K562 (cell line): Measurements from ENCODE around the gene CTCFL. TPM values are rescaled to one million over a fixed set of nuclear protein-coding genes. Genes with fewer than 3 reads are reported as not detected.

ENCODE experiments used
- ARID1B ChIP-seq: fragments of 450-650 bp; IDR thresholded peaks from 2 replicates; pipeline ENCODE4 v1.6.1; 2016; ENCODE audit warnings: antibody characterized with exemption, mild to moderate bottlenecking, inconsistent platforms
- ARID2 ChIP-seq: fragments of 450-650 bp; IDR thresholded peaks from 2 replicates; pipeline ENCODE4 v1.6.1; 2017; ENCODE audit warnings: antibody characterized with exemption, mild to moderate bottlenecking
- CBFA2T3 ChIP-seq: fragments of 450-650 bp; IDR thresholded peaks from 2 replicates; pipeline ENCODE4 v1.6.1; 2017
- ELF2 ChIP-seq: fragments of 250-450 bp; sonication (Bioruptor Pico); IDR thresholded peaks from 2 replicates; pipeline ENCODE4 v1.5.0; 2021; ENCODE audit warnings: mild to moderate bottlenecking
- GATA2 ChIP-seq: sonication (generic); formaldehyde crosslinking; IDR thresholded peaks from 2 replicates; pipeline ENCODE4 v1.4.0; 2020; ENCODE audit warnings: mild to moderate bottlenecking, missing genetic modification reagents
- GTF2A2 ChIP-seq: IDR thresholded peaks from 2 replicates; pipeline ENCODE4 v1.6.1; 2016; ENCODE audit warnings: mild to moderate bottlenecking, missing genetic modification characterization, missing compliant biosample characterization
- KAT7 ChIP-seq: sonication (generic); formaldehyde crosslinking; IDR thresholded peaks from 2 replicates; pipeline ENCODE4 v1.8.0; 2022; ENCODE audit warnings: missing genetic modification reagents, mild to moderate bottlenecking, borderline replicate concordance
- MTA1 ChIP-seq: fragments of 450-650 bp; IDR thresholded peaks from 2 replicates; pipeline ENCODE4 v1.6.1; 2017; ENCODE audit warnings: borderline replicate concordance
- NCOA2 ChIP-seq, 2 experiments: fragments of 450-650 bp; IDR thresholded peaks; 2 replicates each; pipeline ENCODE4 v1.6.1; 2018; ENCODE audit warnings: mild to moderate bottlenecking in 2 of 2, moderate library complexity in 1 of 2; ENCODE audit not compliant: partially characterized antibody in 2 of 2
- NFE2L1 ChIP-seq: fragments of 450-650 bp; IDR thresholded peaks from 2 replicates; pipeline ENCODE4 v1.6.1; 2016; ENCODE audit warnings: missing genetic modification characterization, low read depth, mild to moderate bottlenecking, missing compliant biosample characterization, moderate library complexity, borderline replicate concordance
- NR1H2 ChIP-seq: sonication (generic); formaldehyde crosslinking; IDR thresholded peaks from 2 replicates; pipeline ENCODE4 v1.4.0; 2020; ENCODE audit warnings: mild to moderate bottlenecking, missing genetic modification reagents
- POLR2A ChIP-seq: fragments of 450-650 bp; conservative IDR thresholded peaks from 2 replicates; pipeline ENCODE4 v1.6.1; 2016
- RCOR1 ChIP-seq, 2 experiments: IDR thresholded peaks; 2 replicates each; pipeline ENCODE4 v1.6.1; 2012; ENCODE audit warnings: low read depth in 2 of 2, low read length in 2 of 2, borderline replicate concordance in 1 of 2, improper control_type of control experiment in 1 of 2
- SIN3B ChIP-seq: fragments of 450-650 bp; IDR thresholded peaks from 2 replicates; pipeline ENCODE4 v1.6.1; 2017; ENCODE audit warnings: low read depth, mild to moderate bottlenecking, moderate library complexity
- TBL1XR1 ChIP-seq, 2 experiments: IDR thresholded peaks; 2 replicates each; pipeline ENCODE4 v1.6.1; 2012; ENCODE audit warnings: improper control_type of control experiment in 2 of 2, low read length in 2 of 2, mild to moderate bottlenecking in 1 of 2
- YBX1 ChIP-seq: fragments of 450-650 bp; IDR thresholded peaks from 2 replicates; pipeline ENCODE4 v1.7.1; 2016; ENCODE audit warnings: mild to moderate bottlenecking
- ZFP30 ChIP-seq: fragments of 250-450 bp; sonication (Bioruptor Pico); IDR thresholded peaks from 2 replicates; pipeline ENCODE4 v1.8.0; 2022; ENCODE audit warnings: moderate library complexity, mild to moderate bottlenecking, inconsistent platforms, borderline replicate concordance
- ZNF124 ChIP-seq: sonication (generic); formaldehyde crosslinking; IDR thresholded peaks from 2 replicates; pipeline ENCODE4 v1.8.1; 2022; ENCODE audit warnings: missing genetic modification reagents
- ZNF589 ChIP-seq: fragments of 200-800 bp; sonication (Bioruptor generic); IDR thresholded peaks from 2 replicates; pipeline ENCODE4 v1.6.1; 2016; ENCODE audit warnings: low read depth, missing genetic modification characterization, missing compliant biosample characterization
- ZNF644 ChIP-seq: fragments of 200-800 bp; sonication (Bioruptor generic); IDR thresholded peaks from 2 replicates; pipeline ENCODE4 v1.6.1; 2016; ENCODE audit warnings: low read depth, missing genetic modification characterization, missing compliant biosample characterization
- polyA plus RNA-seq, 8 experiments: library from polyadenylated mRNA; depleted of rRNA in 4 of 8; stranded (reverse) in 5 of 8; unstranded in 3 of 8; fragments of >200 nt; fragmentation: Nextera tagmentation in 2 of 8; fragmentation: Illumina TruSeq in 1 of 8; extraction: Ambion mirVana in 2 of 8; extraction: Trizol in 1 of 8; gene quantifications; 2 replicates each; pipeline versions ENCODE4 v1.2.1 to v1.2.3, GENCODE V29; 2011 to 2014; ENCODE audit warnings: inconsistent platforms in 1 of 8, missing spikeins in 1 of 8
- total RNA-seq, 7 experiments: library from RNA; depleted of rRNA in 6 of 7; stranded (reverse); fragments of >200 nt in 6 of 7; fragmentation: Illumina TruSeq in 2 of 7; extraction: Trizol in 2 of 7; gene quantifications; 2 replicates each; pipeline versions ENCODE4 v1.2.1 to v1.2.3, GENCODE V29; 2011 to 2021; ENCODE audit warnings: low replicate concordance in 1 of 7
- TF ChIP-seq, protein P1 (sequence below): sonication (generic); formaldehyde crosslinking; IDR thresholded peaks from 2 replicates; pipeline ENCODE4 v1.8.0; 2022; ENCODE audit warnings: missing genetic modification reagents, mild to moderate bottlenecking, borderline replicate concordance
- TF ChIP-seq, protein P2 (sequence below): sonication (generic); formaldehyde crosslinking; IDR thresholded peaks from 2 replicates; pipeline ENCODE4 v1.9.0; 2022; ENCODE audit warnings: mild to moderate bottlenecking, missing genetic modification reagents
- TF ChIP-seq, protein P3 (sequence below), 2 experiments: fragments of 450-650 bp; IDR thresholded peaks; 2 replicates each; pipeline ENCODE4 v1.6.1; 2016
- TF ChIP-seq, protein P4 (sequence below): IDR thresholded peaks from 3 replicates; pipeline ENCODE4 v1.6.1; 2011; ENCODE audit warnings: borderline replicate concordance, mild to moderate bottlenecking; ENCODE audit not compliant: insufficient read length, insufficient read depth

CTCFL gene
- total and polyA plus RNA-seq, 9 of the 15 experiments (the other 6 are each of a cell fraction or from before 2014, with no cell fraction given) = 42.4 to 188 (median 111) TPM

DNA sequence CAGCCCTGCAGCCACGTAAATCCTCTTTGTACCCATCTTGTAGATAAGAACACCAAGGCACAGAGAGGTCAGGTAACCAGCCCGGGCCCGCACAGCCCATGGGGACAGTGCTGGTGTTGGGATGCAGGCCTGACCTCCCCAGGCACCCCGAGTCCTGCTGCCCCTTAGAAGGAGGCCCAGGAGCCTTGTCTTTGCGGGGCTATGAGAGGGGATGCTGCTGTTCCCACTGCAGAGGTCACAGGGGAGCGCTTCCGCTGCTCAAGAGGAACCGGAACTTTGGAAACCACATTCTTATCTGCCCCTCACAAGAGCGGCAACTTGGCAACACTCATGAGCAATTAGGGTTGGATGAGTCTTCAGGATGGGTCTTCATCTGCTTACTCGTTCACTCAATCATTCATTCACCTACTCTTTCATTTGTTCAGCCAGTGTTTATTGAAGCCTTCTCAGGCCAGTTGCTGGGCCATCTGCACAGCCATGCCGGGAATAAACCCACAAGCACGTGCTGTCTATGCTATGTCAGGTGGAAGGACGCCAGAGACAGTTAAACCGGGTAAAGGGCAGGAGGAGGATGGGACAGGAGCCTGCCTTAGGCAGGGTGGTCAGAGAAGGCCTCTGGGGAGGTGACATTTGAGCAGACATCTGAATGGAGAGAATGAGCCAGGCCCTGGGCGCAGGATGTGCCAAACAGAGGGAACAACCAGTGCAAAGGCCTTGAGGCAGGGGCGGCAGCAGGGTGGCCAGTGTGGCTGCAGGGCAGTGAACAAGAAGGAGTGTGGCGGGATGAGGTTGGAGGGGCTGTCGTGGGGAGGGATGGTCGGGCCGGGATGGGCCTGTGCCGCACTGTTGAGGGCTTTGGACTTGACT lies 72.9 kb downstream of the CTCFL start (continued):
- TF ChIP-seq, protein P1, sequence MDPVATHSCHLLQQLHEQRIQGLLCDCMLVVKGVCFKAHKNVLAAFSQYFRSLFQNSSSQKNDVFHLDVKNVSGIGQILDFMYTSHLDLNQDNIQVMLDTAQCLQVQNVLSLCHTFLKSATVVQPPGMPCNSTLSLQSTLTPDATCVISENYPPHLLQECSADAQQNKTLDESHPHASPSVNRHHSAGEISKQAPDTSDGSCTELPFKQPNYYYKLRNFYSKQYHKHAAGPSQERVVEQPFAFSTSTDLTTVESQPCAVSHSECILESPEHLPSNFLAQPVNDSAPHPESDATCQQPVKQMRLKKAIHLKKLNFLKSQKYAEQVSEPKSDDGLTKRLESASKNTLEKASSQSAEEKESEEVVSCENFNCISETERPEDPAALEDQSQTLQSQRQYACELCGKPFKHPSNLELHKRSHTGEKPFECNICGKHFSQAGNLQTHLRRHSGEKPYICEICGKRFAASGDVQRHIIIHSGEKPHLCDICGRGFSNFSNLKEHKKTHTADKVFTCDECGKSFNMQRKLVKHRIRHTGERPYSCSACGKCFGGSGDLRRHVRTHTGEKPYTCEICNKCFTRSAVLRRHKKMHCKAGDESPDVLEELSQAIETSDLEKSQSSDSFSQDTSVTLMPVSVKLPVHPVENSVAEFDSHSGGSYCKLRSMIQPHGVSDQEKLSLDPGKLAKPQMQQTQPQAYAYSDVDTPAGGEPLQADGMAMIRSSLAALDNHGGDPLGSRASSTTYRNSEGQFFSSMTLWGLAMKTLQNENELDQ (CRISPR knock-in tag) = 0 out of 2 replicates have a peak, but pooled peaks have one; percentile 24
- peak; percentile 11; the same call in 1 of the 2 replicates for TF ChIP-seq SIN3B
- TF ChIP-seq, protein P2, sequence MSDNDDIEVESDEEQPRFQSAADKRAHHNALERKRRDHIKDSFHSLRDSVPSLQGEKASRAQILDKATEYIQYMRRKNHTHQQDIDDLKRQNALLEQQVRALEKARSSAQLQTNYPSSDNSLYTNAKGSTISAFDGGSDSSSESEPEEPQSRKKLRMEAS (CRISPR knock-in tag) = peak; percentile 94
- no peak for TF ChIP-seq POLR2A
- TF ChIP-seq, protein P3, sequence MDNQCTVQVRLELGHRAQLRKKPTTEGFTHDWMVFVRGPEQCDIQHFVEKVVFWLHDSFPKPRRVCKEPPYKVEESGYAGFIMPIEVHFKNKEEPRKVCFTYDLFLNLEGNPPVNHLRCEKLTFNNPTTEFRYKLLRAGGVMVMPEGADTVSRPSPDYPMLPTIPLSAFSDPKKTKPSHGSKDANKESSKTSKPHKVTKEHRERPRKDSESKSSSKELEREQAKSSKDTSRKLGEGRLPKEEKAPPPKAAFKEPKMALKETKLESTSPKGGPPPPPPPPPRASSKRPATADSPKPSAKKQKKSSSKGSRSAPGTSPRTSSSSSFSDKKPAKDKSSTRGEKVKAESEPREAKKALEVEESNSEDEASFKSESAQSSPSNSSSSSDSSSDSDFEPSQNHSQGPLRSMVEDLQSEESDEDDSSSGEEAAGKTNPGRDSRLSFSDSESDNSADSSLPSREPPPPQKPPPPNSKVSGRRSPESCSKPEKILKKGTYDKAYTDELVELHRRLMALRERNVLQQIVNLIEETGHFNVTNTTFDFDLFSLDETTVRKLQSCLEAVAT (IDR thresholded peaks at IDR 0.05) = peak in 1 of 2 experiments; percentile 79; a peak in 1 of 4 replicates
- 0 out of 2 replicates have a peak, but pooled peaks have one; percentile 52 for TF ChIP-seq NR1H2 (CRISPR knock-in tag)
- TF ChIP-seq ZNF589 = peak; percentile 96
- TF ChIP-seq RCOR1 (IDR thresholded peaks at IDR 0.05; ENCODE audit: borderline replicate concordance in 1 of 2, low read depth in 2 of 2, low read length in 2 of 2) = peak; percentile 78 to 83; a peak in 3 of 4 replicates
- peak; percentile 92 for TF ChIP-seq CBFA2T3
- TF ChIP-seq NCOA2 (IDR thresholded peaks at IDR 0.05; ENCODE audit: partially characterized antibody in 2 of 2) = no peak
- TF ChIP-seq TBL1XR1 (IDR thresholded peaks at IDR 0.05; ENCODE audit: low read length in 2 of 2) = peak in 1 of 2 experiments; percentile 48; a peak in 1 of 4 replicates
- TF ChIP-seq YBX1 = no peak
- no peak for TF ChIP-seq ELF2 (CRISPR knock-in tag)
- no peak for TF ChIP-seq ARID2
- TF ChIP-seq GTF2A2 (tag) = no peak
- TF ChIP-seq NFE2L1 = no peak
- TF ChIP-seq ARID1B = peak; percentile 95
- TF ChIP-seq, protein P4, sequence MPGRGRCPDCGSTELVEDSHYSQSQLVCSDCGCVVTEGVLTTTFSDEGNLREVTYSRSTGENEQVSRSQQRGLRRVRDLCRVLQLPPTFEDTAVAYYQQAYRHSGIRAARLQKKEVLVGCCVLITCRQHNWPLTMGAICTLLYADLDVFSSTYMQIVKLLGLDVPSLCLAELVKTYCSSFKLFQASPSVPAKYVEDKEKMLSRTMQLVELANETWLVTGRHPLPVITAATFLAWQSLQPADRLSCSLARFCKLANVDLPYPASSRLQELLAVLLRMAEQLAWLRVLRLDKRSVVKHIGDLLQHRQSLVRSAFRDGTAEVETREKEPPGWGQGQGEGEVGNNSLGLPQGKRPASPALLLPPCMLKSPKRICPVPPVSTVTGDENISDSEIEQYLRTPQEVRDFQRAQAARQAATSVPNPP = no peak
- no peak for TF ChIP-seq ZNF124 (CRISPR knock-in tag)
- TF ChIP-seq ZFP30 = no peak
- peak; percentile 52; the same call in 1 of the 2 replicates for TF ChIP-seq MTA1
- TF ChIP-seq KAT7 = no peak
- TF ChIP-seq GATA2 (CRISPR knock-in tag) = peak; percentile 76
- TF ChIP-seq ZNF644 = peak; percentile 88
